ENCODE results near the gene ZBTB34.
"Not testable (repeated sequence)": the region's sequence is repeated elsewhere in the genome, so short reads cannot be mapped to it uniquely, and the experiment has no call there.

Gene ZBTB34, protein sequence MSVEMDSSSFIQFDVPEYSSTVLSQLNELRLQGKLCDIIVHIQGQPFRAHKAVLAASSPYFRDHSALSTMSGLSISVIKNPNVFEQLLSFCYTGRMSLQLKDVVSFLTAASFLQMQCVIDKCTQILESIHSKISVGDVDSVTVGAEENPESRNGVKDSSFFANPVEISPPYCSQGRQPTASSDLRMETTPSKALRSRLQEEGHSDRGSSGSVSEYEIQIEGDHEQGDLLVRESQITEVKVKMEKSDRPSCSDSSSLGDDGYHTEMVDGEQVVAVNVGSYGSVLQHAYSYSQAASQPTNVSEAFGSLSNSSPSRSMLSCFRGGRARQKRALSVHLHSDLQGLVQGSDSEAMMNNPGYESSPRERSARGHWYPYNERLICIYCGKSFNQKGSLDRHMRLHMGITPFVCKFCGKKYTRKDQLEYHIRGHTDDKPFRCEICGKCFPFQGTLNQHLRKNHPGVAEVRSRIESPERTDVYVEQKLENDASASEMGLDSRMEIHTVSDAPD

GRCh38 chr9:126860077-126860756, at the start of gene ZBTB34:
Gene ZBTB34 (plus strand): TSS chr9:126860639. CDS start chr9:126879400, 18,761 bp downstream.
- in situ Hi-C loops (cut with MboI; ENCODE audit: low sequenced_read_pairs) = no loop called here

GRCh38 chr9:126813072-126813471, 47.4 kb upstream of the ZBTB34 start:
- in situ Hi-C loops (cut with MboI; ENCODE audit: low sequenced_read_pairs) = no loop called here

DNA sequence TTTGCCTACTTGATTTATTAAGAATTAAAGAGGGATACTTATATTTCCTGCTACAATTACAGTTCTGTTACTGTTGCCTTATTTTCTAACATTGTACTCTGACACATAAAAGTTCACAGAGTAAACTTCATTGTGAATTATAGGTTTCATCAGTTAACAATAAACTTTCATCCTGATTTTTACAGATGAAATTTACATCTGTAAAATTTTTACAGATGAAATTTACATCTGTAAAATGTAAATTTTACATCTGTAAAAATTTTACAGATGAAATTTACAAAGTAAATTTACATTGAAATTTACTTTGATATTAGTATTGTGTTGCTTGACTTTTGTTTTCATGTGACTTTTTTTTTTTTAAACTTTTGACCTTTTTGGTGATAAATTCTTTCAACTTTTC, 46.3 kb upstream of the ZBTB34 start:
- in situ Hi-C loops (cut with MboI; ENCODE audit: low sequenced_read_pairs) = no loop called here

GRCh38 chr9:126817615-126818014, 42.8 kb upstream of the ZBTB34 start:
- in situ Hi-C loops (cut with MboI; ENCODE audit: low sequenced_read_pairs) = not testable (repeated sequence)

DNA sequence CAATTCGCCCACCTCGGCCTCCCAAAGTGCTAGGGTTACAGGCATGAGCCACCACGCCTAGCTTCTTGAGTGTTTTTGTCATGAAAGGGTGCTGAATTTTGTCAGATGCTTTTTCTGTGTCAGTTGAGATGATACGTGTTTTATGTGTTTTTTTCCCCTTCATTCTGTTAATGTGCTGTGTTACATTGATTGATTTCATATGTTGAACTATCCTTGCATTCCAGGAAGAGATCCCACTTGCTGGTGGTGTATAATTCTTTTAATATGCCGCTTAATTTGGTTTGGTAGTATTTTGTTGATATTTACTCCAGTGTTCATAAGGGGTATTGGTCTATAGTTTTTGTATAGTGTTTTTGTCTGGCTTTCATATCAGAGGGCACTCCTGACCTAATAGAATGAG, 42.0 kb upstream of the ZBTB34 start:
- in situ Hi-C loops (cut with MboI; ENCODE audit: low sequenced_read_pairs) = no loop called here

GRCh38 chr9:126819482-126819881, 41.0 kb upstream of the ZBTB34 start:
- in situ Hi-C loops (cut with MboI; ENCODE audit: low sequenced_read_pairs) = no loop called here

DNA sequence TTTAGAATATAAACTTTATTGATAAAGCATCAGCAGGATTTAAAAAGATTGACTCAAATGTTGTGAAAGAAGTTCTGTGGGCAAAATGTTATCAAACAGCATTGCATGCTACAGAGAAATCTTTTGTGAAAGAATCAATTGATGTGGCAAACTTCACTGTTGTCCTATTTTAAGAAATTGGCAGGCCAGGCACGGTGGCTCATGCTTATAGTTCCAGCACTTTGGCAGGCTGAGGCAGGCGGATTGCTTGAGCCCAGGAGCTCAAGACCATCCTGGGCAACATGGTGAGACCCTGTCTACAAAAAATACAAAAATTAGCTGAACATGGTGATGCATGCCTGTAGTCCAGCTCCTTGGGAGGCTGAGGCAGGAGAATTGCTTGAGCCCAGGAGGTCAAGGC, 38.2 kb upstream of the ZBTB34 start:
- in situ Hi-C loops (cut with MboI; ENCODE audit: low sequenced_read_pairs) = no loop called here

GRCh38 chr9:126822873-126823272, 37.6 kb upstream of the ZBTB34 start:
- in situ Hi-C loops (cut with MboI; ENCODE audit: low sequenced_read_pairs) = no loop called here

DNA sequence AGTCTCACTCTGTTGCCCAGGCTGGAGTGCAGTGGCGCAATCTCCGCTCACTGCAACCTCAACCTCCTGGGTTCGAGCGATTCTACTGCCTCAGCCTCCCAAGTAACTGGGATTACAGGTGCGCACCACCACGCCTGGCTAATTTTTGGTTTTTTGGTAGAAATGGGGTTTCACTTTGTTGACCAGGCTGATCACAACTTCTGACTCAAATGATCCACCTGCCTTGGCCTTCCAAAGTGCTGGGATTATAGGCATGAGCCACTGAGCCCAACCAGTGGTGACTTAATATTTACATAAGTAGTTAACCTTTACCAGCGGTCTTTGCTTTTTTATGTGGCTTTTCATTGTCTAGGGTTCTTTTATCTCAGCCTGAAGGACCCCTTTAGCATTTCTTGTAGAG, 36.4 kb upstream of the ZBTB34 start:
- in situ Hi-C loops (cut with MboI; ENCODE audit: low sequenced_read_pairs) = not testable (repeated sequence)

GRCh38 chr9:126827227-126827626, 33.2 kb upstream of the ZBTB34 start:
- in situ Hi-C loops (cut with MboI; ENCODE audit: low sequenced_read_pairs) = no loop called here

GRCh38 chr9:126829035-126829434, 31.4 kb upstream of the ZBTB34 start:
- in situ Hi-C loops (cut with MboI; ENCODE audit: low sequenced_read_pairs) = no loop called here

DNA sequence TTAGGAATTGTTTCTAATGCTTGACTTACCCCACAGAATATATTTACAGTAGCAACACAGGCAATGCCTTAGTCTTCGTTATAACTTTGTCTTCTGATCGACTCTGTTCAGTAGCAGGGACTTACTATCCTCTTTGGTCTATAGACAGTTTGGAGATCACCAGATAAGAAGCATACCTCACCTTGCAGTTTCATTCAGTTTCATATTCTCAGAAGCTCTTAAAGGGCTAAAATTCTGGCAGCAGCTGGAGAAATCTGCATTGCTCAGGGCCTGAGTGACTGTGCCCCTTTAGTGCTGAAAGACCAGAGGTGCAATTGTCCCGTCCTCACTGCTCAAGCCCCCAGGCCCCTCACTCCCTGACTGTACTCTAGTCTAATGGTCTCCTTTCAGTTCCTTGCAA, 29.6 kb upstream of the ZBTB34 start:
- in situ Hi-C loops (cut with MboI; ENCODE audit: low sequenced_read_pairs) = no loop called here

- in situ Hi-C loops (cut with MboI; ENCODE audit: low sequenced_read_pairs) = no loop called here
These were observed 28.0 kb upstream of the ZBTB34 start for GRCh38 chr9:126832440-126832839.

- in situ Hi-C loops (cut with MboI; ENCODE audit: low sequenced_read_pairs) = no loop called here
These were observed 27.4 kb upstream of the ZBTB34 start for GRCh38 chr9:126833020-126833419.

- in situ Hi-C loops (cut with MboI; ENCODE audit: low sequenced_read_pairs) = no loop called here
These were observed 26.6 kb upstream of the ZBTB34 start for GRCh38 chr9:126833710-126834345.

GRCh38 chr9:126834672-126835071, 25.8 kb upstream of the ZBTB34 start:
- in situ Hi-C loops (cut with MboI; ENCODE audit: low sequenced_read_pairs) = no loop called here

DNA sequence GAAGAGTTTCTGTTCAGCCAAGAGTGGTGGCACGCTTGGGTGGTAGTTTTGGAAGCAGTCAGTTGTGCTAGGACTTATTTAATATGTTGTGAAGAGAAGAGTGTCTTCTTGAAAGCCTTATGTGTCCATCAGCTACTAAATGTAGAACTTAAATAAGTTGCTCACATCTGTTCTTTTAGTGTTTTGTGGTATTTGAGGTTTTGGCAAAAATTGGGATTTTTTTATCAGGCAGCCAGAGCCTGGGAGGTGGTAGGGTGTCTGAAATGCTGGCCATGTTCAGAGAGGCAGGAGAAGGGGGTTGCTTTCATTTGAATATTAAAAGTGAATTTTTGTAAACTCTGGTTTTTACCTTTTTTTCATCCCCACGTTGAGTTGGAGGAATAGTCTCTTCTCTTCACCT, 24.2 kb upstream of the ZBTB34 start:
- in situ Hi-C loops (cut with MboI; ENCODE audit: low sequenced_read_pairs) = no loop called here

GRCh38 chr9:126838055-126838811, 22.2 kb upstream of the ZBTB34 start:
- in situ Hi-C loops (cut with MboI; ENCODE audit: low sequenced_read_pairs) = no loop called here

DNA sequence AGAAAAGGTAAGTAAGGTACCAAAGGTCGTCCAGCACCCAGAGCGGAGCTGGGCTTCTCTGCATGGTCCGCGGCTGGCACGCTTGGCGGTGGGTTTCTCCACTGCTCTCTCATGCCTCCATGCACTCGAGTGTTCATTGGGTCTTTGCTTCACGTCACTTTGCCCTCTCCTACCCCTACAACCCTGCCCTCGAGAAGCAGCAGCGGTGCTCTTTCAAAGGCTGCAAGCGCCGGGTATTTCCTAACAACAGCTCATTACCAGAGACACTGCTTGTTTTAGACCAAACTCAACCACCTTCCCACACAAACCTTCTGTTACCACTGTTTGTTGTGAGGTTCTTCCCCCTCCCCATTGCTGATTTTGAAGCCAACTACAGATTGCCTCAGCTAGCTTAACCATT, 21.5 kb upstream of the ZBTB34 start:
- in situ Hi-C loops (cut with MboI; ENCODE audit: low sequenced_read_pairs) = no loop called here

GRCh38 chr9:126839301-126839700, 21.1 kb upstream of the ZBTB34 start:
- in situ Hi-C loops (cut with MboI; ENCODE audit: low sequenced_read_pairs) = no loop called here

All from HL-60/S4 treated with phorbol 12-myristate 13-acetate at 8.2 ng/mL for 4 days and 3 days (cell line).